ENCODE measurements around the gene APOH.

Gene APOH

GRCh38 chr17:66200685-66201092, 28.5 kb downstream of the APOH start:
- Histone ChIP-seq H3K36me3 (ENCODE audit: control insufficient read depth, insufficient read depth, low read length) (no peaks in the 10 kb centered on the region), H3K9ac (ENCODE audit: low read length) (no peak overlapping the region), H3K4me1 (ENCODE audit: control insufficient read depth, low read depth, low read length) (no peaks in the 10 kb centered on the region), H3K4ac (ENCODE audit: low read depth, low read length) (no peak overlapping the region), H3K79me1 (ENCODE audit: low read length) (no peaks in the 10 kb centered on the region), H3K18ac (ENCODE audit: low read length) (no peak overlapping the region), H4K8ac (ENCODE audit: low read depth, low read length) (no peak overlapping the region), H3K27ac (ENCODE audit: low read depth, low read length) (no peak overlapping the region), H3K79me2 (ENCODE audit: control insufficient read depth, insufficient read depth, low read length) (no peaks in the 10 kb centered on the region), H2BK15ac (replicated peaks; ENCODE audit: low read depth) (no peak overlapping the region), H2BK120ac (ENCODE audit: low read depth, low read length) (no peak overlapping the region), H2AK5ac (ENCODE audit: low read length) (no peak overlapping the region), H3K56ac (ENCODE audit: low read length) (no peak overlapping the region), H3K4me2 (ENCODE audit: low read length) (no peak overlapping the region), H3K4me3 (ENCODE audit: low read length) (no peak overlapping the region), H3K27me3 (ENCODE audit: insufficient read depth, low read length, poor library complexity) (no peaks in the 10 kb centered on the region), H2BK5ac (ENCODE audit: low read length) (no peak overlapping the region), H3K23ac (ENCODE audit: low read length) (no peak overlapping the region), H4K5ac (ENCODE audit: low read length) (no peak overlapping the region)
- DNase-seq = peak; percentile 73
- no CpG with 5 or more reads among the region's 3 CpGs for WGBS (ENCODE audit: extremely low coverage, insufficient coverage, low lambda C conversion rate)

- H3K56ac ChIP-seq (ENCODE audit: low read length) = no peak overlapping the region
- no peak overlapping the region for H4K5ac ChIP-seq (ENCODE audit: low read length)
- H3K4me3 ChIP-seq (ENCODE audit: low read length) = no peak overlapping the region
- H3K4me2 ChIP-seq (ENCODE audit: low read length) = no peak overlapping the region
- no peak overlapping the region for H2AK5ac ChIP-seq (ENCODE audit: low read length)
- no peak overlapping the region for H2BK120ac ChIP-seq (ENCODE audit: low read depth, low read length)
- H3K18ac ChIP-seq (ENCODE audit: low read length) = no peak overlapping the region
- no peak overlapping the region for H3K23ac ChIP-seq (ENCODE audit: low read length)
- DNase-seq = no peak
- H3K36me3 ChIP-seq (ENCODE audit: control insufficient read depth, insufficient read depth, low read length) = no peaks in the 10 kb centered on the region
- no peak overlapping the region for H3K27ac ChIP-seq (ENCODE audit: low read depth, low read length)
- H2BK15ac ChIP-seq (replicated peaks; ENCODE audit: low read depth) = no peak overlapping the region
- H3K79me1 ChIP-seq (ENCODE audit: low read length) = no peaks in the 10 kb centered on the region
- H4K8ac ChIP-seq (ENCODE audit: low read depth, low read length) = no peak overlapping the region
- WGBS (ENCODE audit: extremely low coverage, insufficient coverage, low lambda C conversion rate) = no CpG with 5 or more reads among the region's 8 CpGs
- H3K79me2 ChIP-seq (ENCODE audit: control insufficient read depth, insufficient read depth, low read length) = no peaks in the 10 kb centered on the region
- no peaks in the 10 kb centered on the region for H3K4me1 ChIP-seq (ENCODE audit: control insufficient read depth, low read depth, low read length)
- no peak overlapping the region for H3K4ac ChIP-seq (ENCODE audit: low read depth, low read length)
- no peak overlapping the region for H2BK5ac ChIP-seq (ENCODE audit: low read length)
- H3K9ac ChIP-seq (ENCODE audit: low read length) = no peak overlapping the region
- H3K27me3 ChIP-seq (ENCODE audit: insufficient read depth, low read length, poor library complexity) = no peaks in the 10 kb centered on the region
Observed at GRCh38 chr17:66198242-66198641, 31.0 kb downstream of the APOH start.

- Histone ChIP-seq H3K9ac (ENCODE audit: low read length) (no peak overlapping the region), H3K27ac (ENCODE audit: low read depth, low read length) (no peak overlapping the region), H3K27me3 (ENCODE audit: insufficient read depth, low read length, poor library complexity) (no peaks in the 10 kb centered on the region), H3K4me2 (ENCODE audit: low read length) (peak overlapping the region; percentile 57), H3K4ac (ENCODE audit: low read depth, low read length) (no peak overlapping the region), H3K56ac (ENCODE audit: low read length) (no peak overlapping the region), H3K4me1 (ENCODE audit: control insufficient read depth, low read depth, low read length) (no peaks in the 10 kb centered on the region), H3K36me3 (ENCODE audit: control insufficient read depth, insufficient read depth, low read length) (no peaks in the 10 kb centered on the region), H4K5ac (ENCODE audit: low read length) (no peak overlapping the region), H3K79me2 (ENCODE audit: control insufficient read depth, insufficient read depth, low read length) (no peaks in the 10 kb centered on the region), H2BK15ac (replicated peaks; ENCODE audit: low read depth) (no peak overlapping the region), H2AK5ac (ENCODE audit: low read length) (no peak overlapping the region), H3K4me3 (ENCODE audit: low read length) (no peak overlapping the region), H2BK5ac (ENCODE audit: low read length) (no peak overlapping the region), H4K8ac (ENCODE audit: low read depth, low read length) (no peak overlapping the region), H3K18ac (ENCODE audit: low read length) (no peak overlapping the region), H2BK120ac (ENCODE audit: low read depth, low read length) (no peak overlapping the region), H3K79me1 (ENCODE audit: low read length) (no peaks in the 10 kb centered on the region), H3K23ac (ENCODE audit: low read length) (no peak overlapping the region)
- DNase-seq = no peak
- WGBS (ENCODE audit: extremely low coverage, insufficient coverage, low lambda C conversion rate) = no CpG with 5 or more reads among the region's 10 CpGs
Observed at GRCh38 chr17:66192378-66192687, 36.9 kb downstream of the APOH start.

- Histone ChIP-seq H2AK5ac (ENCODE audit: low read length) (no peak within 1 kb of the TSS), H3K18ac (ENCODE audit: low read length) (peak within 1 kb of the TSS; percentile 15), H3K27ac (ENCODE audit: low read depth, low read length) (no peak within 1 kb of the TSS), H4K8ac (ENCODE audit: low read depth, low read length) (no peak within 1 kb of the TSS), H3K27me3 (ENCODE audit: insufficient read depth, low read length, poor library complexity) (no peaks in the 10 kb centered on the region), H4K5ac (ENCODE audit: low read length) (no peak within 1 kb of the TSS), H3K4me1 (ENCODE audit: control insufficient read depth, low read depth, low read length) (no peaks in the 10 kb centered on the region), H3K4me2 (ENCODE audit: low read length) (peak within 1 kb of the TSS; percentile 76), H3K4ac (ENCODE audit: low read depth, low read length) (no peak within 1 kb of the TSS), H3K36me3 (ENCODE audit: control insufficient read depth, insufficient read depth, low read length) (no peaks in the 10 kb centered on the region), H3K9ac (ENCODE audit: low read length) (peak within 1 kb of the TSS; percentile 86), H2BK15ac (replicated peaks; ENCODE audit: low read depth) (no peak within 1 kb of the TSS), H2BK5ac (ENCODE audit: low read length) (no peak within 1 kb of the TSS), H2BK120ac (ENCODE audit: low read depth, low read length) (no peak within 1 kb of the TSS), H3K4me3 (ENCODE audit: low read length) (peak within 1 kb of the TSS; percentile 81), H3K23ac (ENCODE audit: low read length) (no peak within 1 kb of the TSS), H3K79me2 (ENCODE audit: control insufficient read depth, insufficient read depth, low read length) (no peaks in the 10 kb centered on the region), H3K56ac (ENCODE audit: low read length) (peak within 1 kb of the TSS; percentile 85), H3K79me1 (ENCODE audit: low read length) (no peaks in the 10 kb centered on the region)
- WGBS (ENCODE audit: extremely low coverage, insufficient coverage, low lambda C conversion rate) = no CpG with 5 or more reads among the region's 83 CpGs
- DNase-seq = peak; percentile 90
Observed at GRCh38 chr17:66191593-66192377, 37.4 kb downstream of the APOH start, which contains the start of gene CEP112. CEP112 (minus strand) TSS chr17:66192133.

GRCh38 chr17:66190738-66191592, 38.2 kb downstream of the APOH start:
- no peak overlapping the region for H3K27ac ChIP-seq (ENCODE audit: low read depth, low read length)

More at GRCh38 chr17:66190738-66191592, 38.2 kb downstream of the APOH start:
- H3K79me2 ChIP-seq (ENCODE audit: control insufficient read depth, insufficient read depth, low read length) = no peaks in the 10 kb centered on the region
- H3K4me1 ChIP-seq (ENCODE audit: control insufficient read depth, low read depth, low read length) = no peaks in the 10 kb centered on the region
- H3K79me1 ChIP-seq (ENCODE audit: low read length) = no peaks in the 10 kb centered on the region
- H2BK120ac ChIP-seq (ENCODE audit: low read depth, low read length) = no peak overlapping the region
- DNase-seq = no peak
- no peak overlapping the region for H4K5ac ChIP-seq (ENCODE audit: low read length)
- H3K9ac ChIP-seq (ENCODE audit: low read length) = peak overlapping the region; percentile 86
- H2BK15ac ChIP-seq (replicated peaks; ENCODE audit: low read depth) = no peak overlapping the region
- no peak overlapping the region for H2AK5ac ChIP-seq (ENCODE audit: low read length)
- H3K18ac ChIP-seq (ENCODE audit: low read length) = peak overlapping the region; percentile 15
- peak overlapping the region; percentile 81 for H3K4me3 ChIP-seq (ENCODE audit: low read length)
- H3K56ac ChIP-seq (ENCODE audit: low read length) = peak overlapping the region; percentile 85
- no peaks in the 10 kb centered on the region for H3K27me3 ChIP-seq (ENCODE audit: insufficient read depth, low read length, poor library complexity)
- WGBS (ENCODE audit: extremely low coverage, insufficient coverage, low lambda C conversion rate) = no CpG with 5 or more reads among the region's 16 CpGs
- no peak overlapping the region for H4K8ac ChIP-seq (ENCODE audit: low read depth, low read length)
- H3K4me2 ChIP-seq (ENCODE audit: low read length) = peak overlapping the region; percentile 76
- H3K23ac ChIP-seq (ENCODE audit: low read length) = no peak overlapping the region
- no peak overlapping the region for H3K4ac ChIP-seq (ENCODE audit: low read depth, low read length)
- H3K36me3 ChIP-seq (ENCODE audit: control insufficient read depth, insufficient read depth, low read length) = no peaks in the 10 kb centered on the region
- no peak overlapping the region for H2BK5ac ChIP-seq (ENCODE audit: low read length)
